HepG2 (cell line): Measurements from ENCODE around the gene SARS2.

Source experiments
- CCAR2 ChIP-seq: fragments of 200-400 bp; formaldehyde crosslinking; optimal IDR thresholded peaks from 2 replicates; pipeline ENCODE3; 2018; ENCODE audit warnings: low read depth, mild to moderate bottlenecking, low read length, moderate library complexity
- CREB1 ChIP-seq, 2 experiments: fragments of 450-650 bp in 1 of 2; IDR thresholded peaks; 2 replicates each; pipeline ENCODE4 v1.6.1; 2016 to 2017; ENCODE audit warnings: control low read depth in 1 of 2, mild to moderate bottlenecking in 1 of 2, missing compliant biosample characterization in 1 of 2, missing genetic modification characterization in 1 of 2
- CTCF ChIP-seq: sonication (generic); formaldehyde crosslinking; IDR thresholded peaks from 2 replicates; pipeline ENCODE4 v1.5.0; 2020; ENCODE audit warnings: mild to moderate bottlenecking, missing genetic modification reagents, moderate library complexity
- MAFF ChIP-seq: IDR thresholded peaks from 2 replicates; pipeline ENCODE4 v1.6.1; 2011; ENCODE audit warnings: low read depth, low read length, improper control_type of control experiment
- POLR2AphosphoS5 ChIP-seq: IDR thresholded peaks from 2 replicates; pipeline ENCODE4 v1.6.1; 2012; ENCODE audit warnings: low read depth, low read length
- SMC3 ChIP-seq: IDR thresholded peaks from 2 replicates; pipeline ENCODE4 v1.6.1; 2011; ENCODE audit warnings: low read length, improper control_type of control experiment
- TERF1 ChIP-seq: sonication (generic); formaldehyde crosslinking; IDR thresholded peaks from 2 replicates; pipeline ENCODE4 v1.8.0; 2022; ENCODE audit warnings: mild to moderate bottlenecking, missing genetic modification reagents, moderate library complexity
- ZNF407 ChIP-seq: sonication (generic); formaldehyde crosslinking; IDR thresholded peaks from one replicate; pipeline ENCODE4 v1.5.1; 2020; ENCODE audit warnings: mild to moderate bottlenecking, missing genetic modification reagents; ENCODE audit errors: not compliant biosample characterization
- ZNF577 ChIP-seq: sonication (generic); formaldehyde crosslinking; IDR thresholded peaks from 2 replicates; pipeline ENCODE4 v1.4.0; 2020; ENCODE audit warnings: mild to moderate bottlenecking, low read depth, missing genetic modification reagents, borderline replicate concordance
- ZNF639 ChIP-seq: conservative IDR thresholded peaks from 2 replicates; pipeline ENCODE4 v1.6.1; 2018; ENCODE audit warnings: missing genetic modification reagents
- ZNF652 ChIP-seq: IDR thresholded peaks from 2 replicates; pipeline ENCODE4 v1.6.1; 2016; ENCODE audit warnings: low read depth, borderline replicate concordance

GRCh38 chr19:38941979-38942378 is 11.4 kb upstream of the SARS2 start:
- TF ChIP-seq SMC3 (no peak), CTCF (CRISPR knock-in tag) (no peak), MAFF (no peak), ZNF577 (CRISPR knock-in tag) (no peak), ZNF407 (CRISPR knock-in tag) (no peak), ZNF639 (no peak), TERF1 (CRISPR knock-in tag) (no peak), ZNF652 (CRISPR knock-in tag) (no peak), CREB1 (IDR thresholded peaks at IDR 0.05) (no peak), CREB1 (CRISPR knock-in tag; IDR thresholded peaks at IDR 0.05) (no peak), POLR2AphosphoS5 (no peak), CCAR2 (no peak)
